ENCODE data around the gene ICAM4.

ICAM4 gene

GRCh38 chr19:10317045-10317856 is 30.5 kb downstream of the ICAM4 start:
- Histone ChIP-seq H3K4me2 (no peak overlapping the region), H3K27me3 (no peaks in the 10 kb centered on the region), H4K20me1 (peaks cover 18% of the 10 kb centered on the region), H3K4me1 (peaks cover 36% of the 10 kb centered on the region), H3K27ac (no peak overlapping the region), H3K4me3 (no peak overlapping the region), H3K9ac (no peak overlapping the region), H3K36me3 (peaks cover 58% of the 10 kb centered on the region), H3K9me3 (no peaks in the 10 kb centered on the region)
- TF ChIP-seq Cebpa-rat (IDR thresholded peaks at IDR 0.05): no peak

- TF ChIP-seq Cebpa-rat (IDR thresholded peaks at IDR 0.05): no peak
- peaks cover 64% of the 10 kb centered on the region for H3K36me3 ChIP-seq
- no peak overlapping the region for H3K27ac ChIP-seq
- no peak overlapping the region for H3K9ac ChIP-seq
- no peak overlapping the region for H3K4me2 ChIP-seq
- no peaks in the 10 kb centered on the region for H3K27me3 ChIP-seq
- H3K4me1 ChIP-seq: peaks cover 43% of the 10 kb centered on the region
- peaks cover 25% of the 10 kb centered on the region for H4K20me1 ChIP-seq
- no peaks in the 10 kb centered on the region for H3K9me3 ChIP-seq
- H3K4me3 ChIP-seq: no peak overlapping the region
Measured at GRCh38 chr19:10317857-10318462, 31.2 kb downstream of the ICAM4 start.

GRCh38 chr19:10318807-10319682 is 32.3 kb downstream of the ICAM4 start:
- Histone ChIP-seq H3K4me1 (peaks cover 54% of the 10 kb centered on the region), H3K27ac (no peak overlapping the region), H3K36me3 (peaks cover 67% of the 10 kb centered on the region), H4K20me1 (peaks cover 36% of the 10 kb centered on the region), H3K9me3 (no peaks in the 10 kb centered on the region), H3K27me3 (no peaks in the 10 kb centered on the region), H3K9ac (no peak overlapping the region), H3K4me2 (no peak overlapping the region), H3K4me3 (no peak overlapping the region)
- no peak for TF ChIP-seq Cebpa-rat (IDR thresholded peaks at IDR 0.05)

- Histone ChIP-seq H3K36me3 (peaks cover 84% of the 10 kb centered on the region), H3K9ac (no peak overlapping the region), H3K27ac (peak overlapping the region; percentile 62)
Measured at GRCh38 chr19:10320602-10321416, 34.1 kb downstream of the ICAM4 start.

GRCh38 chr19:10321417-10321797 is 34.7 kb downstream of the ICAM4 start:
- Histone ChIP-seq H3K36me3 (peaks cover 84% of the 10 kb centered on the region), H3K9ac (no peak overlapping the region), H3K27ac (peak overlapping the region; percentile 62), H4K20me1 (peaks cover 59% of the 10 kb centered on the region), H3K9me3 (no peaks in the 10 kb centered on the region), H3K4me2 (peak overlapping the region; percentile 75; the same call in 1 of the 2 replicates), H3K27me3 (no peaks in the 10 kb centered on the region), H3K4me1 (peaks cover 58% of the 10 kb centered on the region), H3K4me3 (no peak overlapping the region)
- TF ChIP-seq Cebpa-rat (IDR thresholded peaks at IDR 0.05): no peak

More at GRCh38 chr19:10320602-10321416, 34.1 kb downstream of the ICAM4 start:
- Histone ChIP-seq H3K9me3 (no peaks in the 10 kb centered on the region), H3K4me1 (peaks cover 58% of the 10 kb centered on the region), H3K27me3 (no peaks in the 10 kb centered on the region), H3K4me3 (no peak overlapping the region), H3K4me2 (no peak overlapping the region), H4K20me1 (peaks cover 53% of the 10 kb centered on the region)
- no peak for TF ChIP-seq Cebpa-rat (IDR thresholded peaks at IDR 0.05)

- Histone ChIP-seq H3K4me3 (0 out of 2 replicates have a peak overlapping the region, but pooled peaks have one; percentile 26), H4K20me1 (peaks cover 67% of the 10 kb centered on the region), H3K9ac (peak overlapping the region; percentile 30; the same call in 1 of the 2 replicates), H3K4me1 (peaks cover 64% of the 10 kb centered on the region), H3K36me3 (peaks cover 80% of the 10 kb centered on the region), H3K4me2 (peak overlapping the region; percentile 75), H3K27ac (peak overlapping the region; percentile 82), H3K27me3 (no peaks in the 10 kb centered on the region), H3K9me3 (no peaks in the 10 kb centered on the region)
- TF ChIP-seq Cebpa-rat (IDR thresholded peaks at IDR 0.05): no peak
Measured at GRCh38 chr19:10321874-10322835, 35.4 kb downstream of the ICAM4 start.

GRCh38 chr19:10325732-10326131 is 39.0 kb downstream of the ICAM4 start:
- Histone ChIP-seq H3K36me3 (peaks cover 84% of the 10 kb centered on the region), H3K27ac (peak overlapping the region; percentile 55; the same call in 1 of the 2 replicates), H3K4me1 (peaks cover 75% of the 10 kb centered on the region), H3K4me3 (peak overlapping the region; percentile 17; the same call in 1 of the 2 replicates), H3K9ac (no peak overlapping the region; the same call in 1 of the 2 replicates), H4K20me1 (peaks cover 100% of the 10 kb centered on the region), H3K27me3 (no peaks in the 10 kb centered on the region), H3K4me2 (peak overlapping the region; percentile 75), H3K9me3 (no peaks in the 10 kb centered on the region)
- no peak for TF ChIP-seq Cebpa-rat (IDR thresholded peaks at IDR 0.05)

GRCh38 chr19:10327793-10328192 is 41.0 kb downstream of the ICAM4 start:
- Histone ChIP-seq H3K9me3 (no peaks in the 10 kb centered on the region), H3K4me2 (peak overlapping the region; percentile 75), H3K9ac (no peak overlapping the region), H3K36me3 (peaks cover 76% of the 10 kb centered on the region), H3K27ac (no peak overlapping the region), H3K4me3 (no peak overlapping the region), H3K4me1 (peaks cover 71% of the 10 kb centered on the region), H3K27me3 (no peaks in the 10 kb centered on the region), H4K20me1 (peaks cover 100% of the 10 kb centered on the region)
- TF ChIP-seq Cebpa-rat (IDR thresholded peaks at IDR 0.05): no peak

Data from BLaER1 (cell line).